CD4-positive, alpha-beta T cell (primary cell): ENCODE measurements around the gene ZMAT5. TPM values are rescaled to one million over a fixed set of nuclear protein-coding genes. Genes with fewer than 3 reads are reported as not detected.

Experiments
- ATAC-seq: fragments of 200-7000 bp; cut with Tn5 transposase; one replicate; pipeline ENCODE4 v1.10.0; 2022; ENCODE audit warnings: mild to moderate bottlenecking; ENCODE audit not compliant: poor library complexity
- CTCF ChIA-PET: fragments of 350-600 bp; sonication (Branson Sonifier 250); formaldehyde crosslinking; loops from one replicate; lab custom pipeline; 2021; ENCODE audit warnings: antibody characterized with exemption, inconsistent platforms; lab: Charles Lee
- POLR2A ChIA-PET: fragments of 350-600 bp; sonication (Branson Sonifier 250); formaldehyde crosslinking; loops from one replicate; lab custom pipeline; 2021; ENCODE audit warnings: antibody characterized with exemption, inconsistent platforms; lab: Charles Lee
- DNase-seq, 14 experiments: peaks; one replicate each; pipeline ENCODE4 v3.0.0-alpha.2; 2013 to 2020; ENCODE audit warnings: mixed read lengths in 2 of 14
- H3K27ac ChIP-seq, 2 donors: one replicate each; pipeline versions ENCODE4 v1.5.1 to v1.7.0; 2013; ENCODE audit warnings: low read length in 2 of 2, low read depth in 1 of 2, mild to moderate bottlenecking in 1 of 2
- H3K27me3 ChIP-seq, 2 experiments: 1 replicate in 1 of 2; 2 replicates in 1 of 2; pipeline versions ENCODE4 v1.6.1 to v1.7.0; 2013; ENCODE audit warnings: low read length in 2 of 2, control low read depth in 1 of 2, mild to moderate bottlenecking in 1 of 2, moderate library complexity in 1 of 2; ENCODE audit not compliant: insufficient read depth in 2 of 2, control insufficient read depth in 1 of 2
- H3K36me3 ChIP-seq: one replicate; pipeline ENCODE4 v1.6.1; 2013; ENCODE audit warnings: low read length, control low read depth; ENCODE audit not compliant: insufficient read depth
- H3K4me1 ChIP-seq: one replicate; pipeline ENCODE4 v1.6.1; 2013; ENCODE audit warnings: low read length, control low read depth; ENCODE audit not compliant: insufficient read depth
- H3K4me3 ChIP-seq: one replicate; pipeline ENCODE4 v1.5.1; 2013; ENCODE audit warnings: mild to moderate bottlenecking, low read length, moderate library complexity
- H3K9me3 ChIP-seq, 2 experiments: 1 replicate in 1 of 2; 2 replicates in 1 of 2; pipeline versions ENCODE4 v1.6.1 to v1.7.0; 2013; ENCODE audit warnings: low read length in 2 of 2, mild to moderate bottlenecking in 2 of 2, control low read depth in 1 of 2, moderate library complexity in 1 of 2; ENCODE audit not compliant: control insufficient read depth in 1 of 2, insufficient read depth in 1 of 2
- H3K27ac Mint-ChIP-seq: one replicate; pipeline ENCODE4 v1.8.0; 2020; ENCODE audit warnings: mixed read lengths
- H3K27me3 Mint-ChIP-seq: one replicate; pipeline ENCODE4 v1.8.0; 2021; ENCODE audit warnings: mixed read lengths
- H3K36me3 Mint-ChIP-seq: one replicate; pipeline ENCODE4 v1.8.0; 2021; ENCODE audit warnings: low read depth, mixed read lengths
- H3K4me1 Mint-ChIP-seq: one replicate; pipeline ENCODE4 v1.8.0; 2021; ENCODE audit warnings: low read depth, mixed read lengths
- H3K4me3 Mint-ChIP-seq: one replicate; pipeline ENCODE4 v1.8.0; 2020; ENCODE audit warnings: mild to moderate bottlenecking, mixed read lengths
- H3K9me3 Mint-ChIP-seq: one replicate; pipeline ENCODE4 v1.8.0; 2020; ENCODE audit warnings: mixed read lengths
- intact Hi-C, 2 experiments: fragments of 100-400 bp; cut with DNase I in 1 of 2; cut with micrococcal nuclease in 1 of 2; formaldehyde crosslinking; loops; one replicate each; pipeline versions ENCODE4 v1.15.1 to v1.9.0; 2023 to 2025; cut with DNase I, micrococcal nuclease
- total RNA-seq, 174 experiments: library from RNA in 2 of 174; stranded (reverse) in 2 of 174; gene quantifications; one replicate each; pipeline ENCODE4 v1.2.3 and lab custom pipeline; 2021 to 2026
- TF ChIP-seq, protein P1 (sequence below): fragments of 200-600 bp; IDR thresholded peaks from one replicate; pipeline ENCODE4 v1.8.0; 2022; ENCODE audit warnings: antibody characterized with exemption, mild to moderate bottlenecking

The ZMAT5 gene
- total RNA-seq, 2 experiments from 2014 or later: 5.6 to 6.6 TPM

DNA sequence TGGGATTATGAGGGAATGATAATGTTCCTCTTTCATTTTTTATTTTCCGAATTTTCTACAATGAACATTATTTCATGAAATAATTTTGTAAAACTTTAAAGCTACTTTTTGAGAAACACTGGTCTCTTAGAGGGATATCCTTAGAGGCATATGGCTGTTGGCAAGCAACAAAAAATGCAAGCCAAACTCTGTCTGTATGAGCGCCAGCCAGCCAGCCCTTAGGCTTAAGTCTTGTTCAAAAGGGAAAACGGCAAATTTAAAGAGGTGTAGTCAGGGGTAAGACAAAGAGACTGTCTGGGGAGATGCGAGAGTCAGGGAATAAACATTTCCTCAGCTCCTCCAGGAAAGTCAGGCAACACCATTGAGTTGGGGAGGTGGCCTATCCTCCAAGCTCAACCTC, 48.8 kb upstream of the ZMAT5 start:
- no peak overlapping the region for H3K27ac Mint-ChIP-seq
- POLR2A ChIA-PET: no interaction called here
- CTCF ChIA-PET: no interaction called here
- no peak overlapping the region for H3K4me3 Mint-ChIP-seq
- H3K4me1 Mint-ChIP-seq: no peaks in the 10 kb centered on the region
- peaks cover 72% of the 10 kb centered on the region for H3K36me3 ChIP-seq
- no peaks in the 10 kb centered on the region for H3K4me1 ChIP-seq
- H3K36me3 Mint-ChIP-seq: peaks cover 88% of the 10 kb centered on the region
- no peak overlapping the region for H3K27ac ChIP-seq
- H3K4me3 ChIP-seq: no peak overlapping the region
- ATAC-seq (no peak), DNase-seq (no peak)
- no peaks in the 10 kb centered on the region for H3K27me3 Mint-ChIP-seq
- no peaks in the 10 kb centered on the region for H3K27me3 ChIP-seq
- TF ChIP-seq, protein P1, sequence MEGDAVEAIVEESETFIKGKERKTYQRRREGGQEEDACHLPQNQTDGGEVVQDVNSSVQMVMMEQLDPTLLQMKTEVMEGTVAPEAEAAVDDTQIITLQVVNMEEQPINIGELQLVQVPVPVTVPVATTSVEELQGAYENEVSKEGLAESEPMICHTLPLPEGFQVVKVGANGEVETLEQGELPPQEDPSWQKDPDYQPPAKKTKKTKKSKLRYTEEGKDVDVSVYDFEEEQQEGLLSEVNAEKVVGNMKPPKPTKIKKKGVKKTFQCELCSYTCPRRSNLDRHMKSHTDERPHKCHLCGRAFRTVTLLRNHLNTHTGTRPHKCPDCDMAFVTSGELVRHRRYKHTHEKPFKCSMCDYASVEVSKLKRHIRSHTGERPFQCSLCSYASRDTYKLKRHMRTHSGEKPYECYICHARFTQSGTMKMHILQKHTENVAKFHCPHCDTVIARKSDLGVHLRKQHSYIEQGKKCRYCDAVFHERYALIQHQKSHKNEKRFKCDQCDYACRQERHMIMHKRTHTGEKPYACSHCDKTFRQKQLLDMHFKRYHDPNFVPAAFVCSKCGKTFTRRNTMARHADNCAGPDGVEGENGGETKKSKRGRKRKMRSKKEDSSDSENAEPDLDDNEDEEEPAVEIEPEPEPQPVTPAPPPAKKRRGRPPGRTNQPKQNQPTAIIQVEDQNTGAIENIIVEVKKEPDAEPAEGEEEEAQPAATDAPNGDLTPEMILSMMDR: no peak
- no peaks in the 10 kb centered on the region for H3K9me3 Mint-ChIP-seq
- intact Hi-C loops: no loop called here
- no peaks in the 10 kb centered on the region for H3K9me3 ChIP-seq

DNA sequence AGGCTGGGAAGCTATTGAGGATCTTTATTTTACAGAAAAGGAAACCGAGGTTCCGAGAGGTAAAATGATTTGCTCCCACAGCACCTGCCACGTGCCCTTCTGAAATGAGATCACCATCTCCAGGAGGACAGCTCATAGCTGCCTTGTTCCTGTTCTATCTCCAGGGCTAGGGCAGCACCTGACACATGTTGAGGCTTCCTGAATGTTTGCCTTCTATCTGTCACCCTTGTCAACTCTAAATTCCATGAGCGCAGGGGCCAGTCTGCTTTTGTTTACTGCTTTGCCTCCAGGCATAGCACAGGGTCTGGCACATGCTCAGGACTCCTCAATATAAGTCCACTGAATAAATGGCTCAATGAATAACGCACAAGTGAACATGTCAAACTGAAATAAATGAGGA, 47.2 kb upstream of the ZMAT5 start:
- H3K27ac ChIP-seq: no peak overlapping the region
- H3K4me3 ChIP-seq: no peak overlapping the region
- ChIA-PET POLR2A (no interaction called here), CTCF (no interaction called here)
- Mint-ChIP-seq H3K36me3 (peaks cover 90% of the 10 kb centered on the region), H3K27me3 (no peaks in the 10 kb centered on the region), H3K4me1 (no peaks in the 10 kb centered on the region), H3K9me3 (no peaks in the 10 kb centered on the region), H3K4me3 (no peak overlapping the region), H3K27ac (no peak overlapping the region)
- intact Hi-C loops: no loop called here
- ATAC-seq: no peak
- no peaks in the 10 kb centered on the region for H3K9me3 ChIP-seq
- no peak for DNase-seq
- no peaks in the 10 kb centered on the region for H3K27me3 ChIP-seq
- TF ChIP-seq, protein P1: no peak
- H3K36me3 ChIP-seq: peaks cover 73% of the 10 kb centered on the region
- H3K4me1 ChIP-seq: no peaks in the 10 kb centered on the region

DNA sequence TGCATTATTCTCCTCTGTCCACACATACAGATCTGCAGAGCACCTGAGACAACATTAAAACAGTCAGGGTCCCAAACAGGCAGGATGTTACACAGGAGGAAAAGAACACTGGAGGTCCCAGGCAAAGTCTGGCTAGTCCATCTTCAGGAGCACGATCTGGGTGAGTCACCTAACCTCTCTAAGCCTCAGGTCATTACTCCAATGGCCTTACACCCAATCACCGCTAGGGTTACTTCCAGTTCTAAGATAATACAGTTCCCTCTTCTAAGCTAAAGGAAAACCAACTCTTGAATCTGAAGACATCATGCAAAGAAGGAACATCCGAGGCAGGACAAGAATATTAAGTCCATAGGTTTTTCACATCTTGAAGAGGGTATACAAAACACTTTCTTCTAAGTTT, 46.8 kb upstream of the ZMAT5 start:
- H3K4me3 ChIP-seq: no peak overlapping the region
- intact Hi-C loops: no loop called here
- Mint-ChIP-seq H3K27ac (no peak overlapping the region), H3K36me3 (peaks cover 88% of the 10 kb centered on the region), H3K4me1 (no peaks in the 10 kb centered on the region), H3K4me3 (no peak overlapping the region), H3K9me3 (no peaks in the 10 kb centered on the region), H3K27me3 (no peaks in the 10 kb centered on the region)
- ATAC-seq (no peak), DNase-seq (no peak)
- POLR2A ChIA-PET: no interaction called here
- H3K36me3 ChIP-seq: peaks cover 71% of the 10 kb centered on the region
- CTCF ChIA-PET: no interaction called here
- H3K9me3 ChIP-seq: no peaks in the 10 kb centered on the region
- H3K27me3 ChIP-seq: no peaks in the 10 kb centered on the region
- no peak overlapping the region for H3K27ac ChIP-seq
- TF ChIP-seq, protein P1: no peak
- no peaks in the 10 kb centered on the region for H3K4me1 ChIP-seq
